Activated naive CD8-positive, alpha-beta T cell treated with anti-CD3 and anti-CD28 coated beads for 36 hours (primary cell): Measurements from ENCODE around the gene HNRNPR. TPM values are rescaled to one million over a fixed set of nuclear protein-coding genes. Genes with fewer than 3 reads are reported as not detected.
"Not testable (repeated sequence)": the region's sequence is repeated elsewhere in the genome, so short reads cannot be mapped to it uniquely, and the experiment has no call there.

ENCODE experiments used
- DNase-seq: peaks from one replicate; pipeline ENCODE4 v3.0.0; 2021
- H3K27ac Mint-ChIP-seq: one replicate; pipeline ENCODE4 v1.8.0; 2022; ENCODE audit warnings: mild to moderate bottlenecking, moderate library complexity, mixed read lengths
- H3K27me3 Mint-ChIP-seq: one replicate; pipeline ENCODE4 v1.8.0; 2022; ENCODE audit warnings: mild to moderate bottlenecking, mixed read lengths
- H3K36me3 Mint-ChIP-seq: one replicate; pipeline ENCODE4 v1.8.0; 2021; ENCODE audit warnings: mild to moderate bottlenecking, mixed read lengths
- H3K4me1 Mint-ChIP-seq: one replicate; pipeline ENCODE4 v1.8.0; 2021; ENCODE audit warnings: mixed read lengths
- H3K4me3 Mint-ChIP-seq: one replicate; pipeline ENCODE4 v1.8.0; 2022; ENCODE audit warnings: mild to moderate bottlenecking, moderate library complexity, mixed read lengths
- H3K9me3 Mint-ChIP-seq: one replicate; pipeline ENCODE4 v1.8.0; 2022; ENCODE audit warnings: mixed read lengths
- total RNA-seq, 2 experiments: library from RNA; stranded (reverse); gene quantifications; one replicate each; pipeline ENCODE4 v1.2.3, GENCODE V29; 2021

HNRNPR gene
- total RNA-seq, 2 experiments from 2014 or later, result 207 to 212 TPM

DNA sequence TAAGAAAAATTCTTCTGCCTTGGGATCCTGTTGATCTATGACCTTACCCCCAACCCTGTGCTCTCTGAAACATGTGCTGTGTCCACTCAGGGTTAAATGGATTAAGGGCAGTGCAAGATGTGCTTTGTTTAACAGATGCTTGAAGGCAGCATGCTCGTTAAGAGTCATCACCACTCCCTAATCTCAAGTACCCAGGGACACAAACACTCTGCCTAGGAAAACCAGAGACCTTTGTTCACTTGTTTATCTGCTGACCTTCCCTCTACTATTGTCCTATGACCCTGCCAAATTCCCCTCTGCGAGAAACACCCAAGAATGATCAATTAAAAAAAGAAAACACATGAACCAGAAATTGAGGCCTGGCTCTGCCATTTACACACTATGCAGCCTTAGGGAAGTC lies 86.0 kb downstream of the HNRNPR start:
- not testable (repeated sequence) for H3K9me3 Mint-ChIP-seq, H3K4me1 Mint-ChIP-seq, H3K27me3 Mint-ChIP-seq, DNase-seq, H3K36me3 Mint-ChIP-seq, H3K27ac Mint-ChIP-seq, H3K4me3 Mint-ChIP-seq

DNA sequence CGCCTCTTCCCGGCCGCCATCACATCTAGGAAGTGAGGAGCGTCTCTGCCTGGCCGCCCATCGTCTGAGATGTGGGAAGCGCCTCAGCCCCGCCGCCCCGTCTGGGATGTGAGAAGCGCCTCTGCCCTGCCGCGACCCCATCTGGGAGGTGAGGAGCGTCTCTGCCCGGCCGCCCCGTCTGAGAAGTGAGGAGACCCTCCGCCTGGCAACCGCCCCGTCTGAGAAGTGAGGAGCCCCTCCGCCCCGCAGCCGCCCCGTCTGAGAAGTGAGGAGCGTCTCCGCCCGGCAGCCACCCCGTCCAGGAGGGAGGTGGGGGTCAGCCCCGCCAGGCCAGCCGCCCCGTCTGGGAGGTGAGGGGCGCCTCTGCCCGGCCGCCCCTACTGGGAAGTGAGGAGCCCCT lies 86.7 kb downstream of the HNRNPR start:
- not testable (repeated sequence) for H3K4me3 Mint-ChIP-seq, H3K4me1 Mint-ChIP-seq, H3K36me3 Mint-ChIP-seq, H3K27ac Mint-ChIP-seq, H3K9me3 Mint-ChIP-seq, H3K27me3 Mint-ChIP-seq, DNase-seq

Other genes with a start within 250 kb of the HNRNPR start
- 10 to 100 TPM; 18.4 to 20.1 TPM for gene LUZP1, start 175.4 kb downstream of the HNRNPR start, total RNA-seq
- gene HTR1D, start 126.8 kb downstream of the HNRNPR start, total RNA-seq, result not detected
- 1 to 10 TPM; 3.7 to 4.4 TPM for gene ZNF436, start 25.6 kb upstream of the HNRNPR start, total RNA-seq
- gene TCEA3, start 80.5 kb upstream of the HNRNPR start, total RNA-seq, result 1 to 10 TPM; 6.3 to 7.4 TPM
- gene ASAP3, start 139.9 kb upstream of the HNRNPR start, total RNA-seq, result 1 to 10 TPM; 1.2 to 2.2 TPM
- gene E2F2, start 186.9 kb upstream of the HNRNPR start, total RNA-seq, result 10 to 100 TPM; 36.1 to 37.5 TPM
- gene ID3, start 215.2 kb upstream of the HNRNPR start, total RNA-seq, result 10 to 100 TPM; 59.1 to 59.5 TPM